ENCODE results near the gene TPM1.

TPM1 gene

GRCh38 chr15:63057468-63058345 lies 15.2 kb downstream of the TPM1 start:
- TF ChIP-seq CTCF (IDR thresholded peaks at IDR 0.05; ENCODE audit: low read depth, low read length) = no peak
- no peak for DNase-seq (ENCODE audit: extremely low read depth, low read depth)

- TF ChIP-seq CTCF (IDR thresholded peaks at IDR 0.05; ENCODE audit: low read depth, low read length) = no peak
- no peak for DNase-seq (ENCODE audit: extremely low read depth, low read depth)
These were observed 16.5 kb downstream of the TPM1 start for GRCh38 chr15:63059075-63059474.

GRCh38 chr15:63059573-63060216 lies 17.1 kb downstream of the TPM1 start:
- no peak for DNase-seq (ENCODE audit: extremely low read depth, low read depth)
- TF ChIP-seq CTCF (IDR thresholded peaks at IDR 0.05; ENCODE audit: low read depth, low read length) = no peak

GRCh38 chr15:63060699-63061098 lies 18.2 kb downstream of the TPM1 start:
- no peak for TF ChIP-seq CTCF (IDR thresholded peaks at IDR 0.05; ENCODE audit: low read depth, low read length)
- no peak for DNase-seq (ENCODE audit: extremely low read depth, low read depth)

- no peak for TF ChIP-seq CTCF (IDR thresholded peaks at IDR 0.05; ENCODE audit: low read depth, low read length)
- DNase-seq (ENCODE audit: extremely low read depth, low read depth) = no peak
These were observed 19.4 kb downstream of the TPM1 start for GRCh38 chr15:63061975-63062374.

- no peak for TF ChIP-seq CTCF (IDR thresholded peaks at IDR 0.05; ENCODE audit: low read depth, low read length)
- DNase-seq (ENCODE audit: extremely low read depth, low read depth) = no peak
These were observed 20.7 kb downstream of the TPM1 start for GRCh38 chr15:63063164-63063756.

GRCh38 chr15:63063877-63064409 lies 21.4 kb downstream of the TPM1 start:
- TF ChIP-seq CTCF (IDR thresholded peaks at IDR 0.05; ENCODE audit: low read depth, low read length) = no peak

More at GRCh38 chr15:63063877-63064409, 21.4 kb downstream of the TPM1 start:
- DNase-seq (ENCODE audit: extremely low read depth, low read depth) = no peak

Measured in AG09319 (cell line).